ENCODE measurements around the gene TPPP.
"Not testable (repeated sequence)": the region's sequence is repeated elsewhere in the genome, so short reads cannot be mapped to it uniquely, and the experiment has no call there.

- TF ChIP-seq, protein P1, sequence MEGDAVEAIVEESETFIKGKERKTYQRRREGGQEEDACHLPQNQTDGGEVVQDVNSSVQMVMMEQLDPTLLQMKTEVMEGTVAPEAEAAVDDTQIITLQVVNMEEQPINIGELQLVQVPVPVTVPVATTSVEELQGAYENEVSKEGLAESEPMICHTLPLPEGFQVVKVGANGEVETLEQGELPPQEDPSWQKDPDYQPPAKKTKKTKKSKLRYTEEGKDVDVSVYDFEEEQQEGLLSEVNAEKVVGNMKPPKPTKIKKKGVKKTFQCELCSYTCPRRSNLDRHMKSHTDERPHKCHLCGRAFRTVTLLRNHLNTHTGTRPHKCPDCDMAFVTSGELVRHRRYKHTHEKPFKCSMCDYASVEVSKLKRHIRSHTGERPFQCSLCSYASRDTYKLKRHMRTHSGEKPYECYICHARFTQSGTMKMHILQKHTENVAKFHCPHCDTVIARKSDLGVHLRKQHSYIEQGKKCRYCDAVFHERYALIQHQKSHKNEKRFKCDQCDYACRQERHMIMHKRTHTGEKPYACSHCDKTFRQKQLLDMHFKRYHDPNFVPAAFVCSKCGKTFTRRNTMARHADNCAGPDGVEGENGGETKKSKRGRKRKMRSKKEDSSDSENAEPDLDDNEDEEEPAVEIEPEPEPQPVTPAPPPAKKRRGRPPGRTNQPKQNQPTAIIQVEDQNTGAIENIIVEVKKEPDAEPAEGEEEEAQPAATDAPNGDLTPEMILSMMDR (IDR thresholded peaks at IDR 0.05; ENCODE audit: low read depth, low read length, poor library complexity, severe bottlenecking), result not testable (repeated sequence)
- TF ChIP-seq EZH2phosphoT487 (IDR thresholded peaks at IDR 0.05; ENCODE audit: borderline replicate concordance, low read length), result not testable (repeated sequence)
Measured at GRCh38 chr5:716740-717139, 23.6 kb upstream of the TPPP start.

All from DOHH2 (cell line).